ENCODE results near the gene CACNA1A.
A peak's percentile ranks its signal among the peaks of the same experiment; 100 is the strongest.
"Not testable (repeated sequence)": the region's sequence is repeated elsewhere in the genome, so short reads cannot be mapped to it uniquely, and the experiment has no call there.

The CACNA1A gene

GRCh38 chr19:13185763-13186657, 320.3 kb downstream of the CACNA1A start:
- DNase-seq, result not testable (repeated sequence)

GRCh38 chr19:13184926-13185325, 321.4 kb downstream of the CACNA1A start:
- DNase-seq, result not testable (repeated sequence)

GRCh38 chr19:13181747-13182388, 324.4 kb downstream of the CACNA1A start:
- DNase-seq, result peak; percentile 64

- DNase-seq, result not testable (repeated sequence)
These were observed 328.0 kb downstream of the CACNA1A start for GRCh38 chr19:13178291-13178690.

GRCh38 chr19:13177584-13177983, 328.7 kb downstream of the CACNA1A start:
- not testable (repeated sequence) for DNase-seq

- no peak for DNase-seq
These were observed 329.9 kb downstream of the CACNA1A start for GRCh38 chr19:13176345-13176744.

- no peak for DNase-seq
These were observed 333.0 kb downstream of the CACNA1A start for GRCh38 chr19:13173139-13173737.

- peak; percentile 90 for DNase-seq
These were observed 333.7 kb downstream of the CACNA1A start for GRCh38 chr19:13172346-13173138.

GRCh38 chr19:13171146-13171545, 335.1 kb downstream of the CACNA1A start:
- DNase-seq, result no peak

- no peak for DNase-seq
These were observed 336.5 kb downstream of the CACNA1A start for GRCh38 chr19:13169769-13170168.

GRCh38 chr19:13166151-13166550, 340.1 kb downstream of the CACNA1A start:
- DNase-seq, result not testable (repeated sequence)

- DNase-seq, result no peak
These were observed 340.9 kb downstream of the CACNA1A start for GRCh38 chr19:13165162-13165997.

- peak; percentile 60 for DNase-seq
These were observed 341.7 kb downstream of the CACNA1A start for GRCh38 chr19:13164343-13165161.

- peak; percentile 69 for DNase-seq
These were observed 342.5 kb downstream of the CACNA1A start for GRCh38 chr19:13163609-13164342.

- peak; percentile 95 for DNase-seq
These were observed 343.3 kb downstream of the CACNA1A start for GRCh38 chr19:13162724-13163608.

- no peak for DNase-seq
These were observed 345.7 kb downstream of the CACNA1A start for GRCh38 chr19:13160557-13160956.

- DNase-seq, result no peak
These were observed 346.6 kb downstream of the CACNA1A start for GRCh38 chr19:13159713-13160112.

Data from stimulated activated CD8-positive, alpha-beta memory T cell treated with anti-CD3 and anti-CD28 coated beads, Interleukin-4, amount 100 ng/mL, for 48 hours (primary cell).